ENCODE data around the gene INTS7.

DNA sequence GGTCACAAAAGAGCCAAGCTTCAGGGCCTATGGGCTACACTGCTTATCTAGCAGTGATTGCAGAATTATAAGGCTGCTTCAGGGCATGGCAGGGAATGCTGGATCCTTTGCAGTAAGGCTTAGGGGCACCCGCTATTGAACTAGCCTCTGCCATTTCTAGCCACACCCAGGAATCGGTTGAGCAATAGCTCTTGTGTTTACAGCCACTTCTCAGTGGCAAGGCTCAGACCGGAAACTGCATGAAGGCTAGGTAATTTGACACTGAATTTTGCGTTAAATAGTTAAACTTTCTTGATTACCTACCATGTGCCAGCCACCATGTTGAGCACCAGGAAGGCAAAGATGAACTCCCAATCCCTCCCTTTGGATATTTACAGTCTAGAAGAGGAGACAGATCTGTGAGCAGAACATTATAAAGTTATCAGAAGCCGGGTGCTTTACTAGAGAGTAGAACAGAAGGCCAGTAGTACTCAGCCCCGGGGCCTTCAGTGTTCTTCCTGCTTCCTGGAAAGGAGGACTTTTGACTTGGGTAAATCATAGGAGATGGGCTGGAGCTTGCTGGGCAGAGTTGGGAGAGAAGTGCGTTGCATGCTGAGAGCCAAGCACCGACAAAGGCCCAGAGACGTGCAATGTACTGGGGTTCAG lies 106.2 kb downstream of the INTS7 start:
- TF ChIP-seq EP300 (IDR thresholded peaks at IDR 0.05), result no peak
- TF ChIP-seq, protein P1, sequence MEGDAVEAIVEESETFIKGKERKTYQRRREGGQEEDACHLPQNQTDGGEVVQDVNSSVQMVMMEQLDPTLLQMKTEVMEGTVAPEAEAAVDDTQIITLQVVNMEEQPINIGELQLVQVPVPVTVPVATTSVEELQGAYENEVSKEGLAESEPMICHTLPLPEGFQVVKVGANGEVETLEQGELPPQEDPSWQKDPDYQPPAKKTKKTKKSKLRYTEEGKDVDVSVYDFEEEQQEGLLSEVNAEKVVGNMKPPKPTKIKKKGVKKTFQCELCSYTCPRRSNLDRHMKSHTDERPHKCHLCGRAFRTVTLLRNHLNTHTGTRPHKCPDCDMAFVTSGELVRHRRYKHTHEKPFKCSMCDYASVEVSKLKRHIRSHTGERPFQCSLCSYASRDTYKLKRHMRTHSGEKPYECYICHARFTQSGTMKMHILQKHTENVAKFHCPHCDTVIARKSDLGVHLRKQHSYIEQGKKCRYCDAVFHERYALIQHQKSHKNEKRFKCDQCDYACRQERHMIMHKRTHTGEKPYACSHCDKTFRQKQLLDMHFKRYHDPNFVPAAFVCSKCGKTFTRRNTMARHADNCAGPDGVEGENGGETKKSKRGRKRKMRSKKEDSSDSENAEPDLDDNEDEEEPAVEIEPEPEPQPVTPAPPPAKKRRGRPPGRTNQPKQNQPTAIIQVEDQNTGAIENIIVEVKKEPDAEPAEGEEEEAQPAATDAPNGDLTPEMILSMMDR (IDR thresholded peaks at IDR 0.05), result no peak

All from sigmoid colon (tissue), 4 donors.